Measurements from ENCODE around the gene ZGLP1.

The ZGLP1 gene

GRCh38 chr19:10255358-10255757 is 54.3 kb downstream of the ZGLP1 start:
- H3K4me3 ChIP-seq (ENCODE audit: low read depth in 1 of 2, low read length in 2 of 2): no peak overlapping the region
- H3K36me3 ChIP-seq (ENCODE audit: insufficient read depth, low read length): peaks cover 53% of the 10 kb centered on the region

More at GRCh38 chr19:10255358-10255757, 54.3 kb downstream of the ZGLP1 start:
- TF ChIP-seq CTCF (IDR thresholded peaks at IDR 0.05; ENCODE audit: borderline replicate concordance, extremely low read depth, low read length, poor library complexity, severe bottlenecking) (no peak), EZH2 (IDR thresholded peaks at IDR 0.05; ENCODE audit: borderline replicate concordance, low read depth, low read length, severe bottlenecking) (no peak)
- Histone ChIP-seq H2AFZ (ENCODE audit: low read depth, low read length) (no peak overlapping the region), H3K4me2 (ENCODE audit: insufficient read depth, low read length) (no peak overlapping the region), H3K79me2 (ENCODE audit: insufficient read depth, low read length) (peaks cover 24% of the 10 kb centered on the region), H3K4me1 (ENCODE audit: insufficient read depth, low read length) (peaks cover 31% of the 10 kb centered on the region), H3K27me3 (ENCODE audit: insufficient read depth, low read length, poor library complexity) (no peaks in the 10 kb centered on the region), H3K9me3 (ENCODE audit: insufficient read depth, low read length, severe bottlenecking) (no peaks in the 10 kb centered on the region), H3K27ac (ENCODE audit: low read length) (no peak overlapping the region), H4K20me1 (ENCODE audit: insufficient read depth, low read length) (peaks cover 17% of the 10 kb centered on the region; the same call in 1 of the 2 replicates), H3K9ac (ENCODE audit: low read depth, low read length) (no peak overlapping the region)
- no peak for DNase-seq
- ATAC-seq (ENCODE audit: insufficient read depth, low read depth): no peak

Data from DND-41 (cell line).